Measurements from ENCODE around the gene ABLIM2. TPM values are rescaled to one million over a fixed set of nuclear protein-coding genes. Genes with fewer than 3 reads are reported as not detected.

ABLIM2 gene
- polyA plus RNA-seq, 1 donor from 2014 or later = 14.9 TPM

GRCh38 chr4:7939377-7940108 is 219.1 kb downstream of the ABLIM2 start, which contains the start of gene AFAP1:
Gene AFAP1, minus strand, starts transcription at chr4:7939861. Its CDS starts 67,783 bp downstream, at chr4:7872078.
- peak within 1 kb of the TSS; percentile 79 for H3K27ac ChIP-seq (ENCODE audit: low read length)
- peaks cover 16% of the 10 kb centered on the region for H4K20me1 ChIP-seq (ENCODE audit: insufficient read depth)
- H3K9me3 ChIP-seq (ENCODE audit: low read length) = no peaks in the 10 kb centered on the region
- H3K9me2 ChIP-seq (ENCODE audit: insufficient read depth, low read length) = no peaks in the 10 kb centered on the region
- peak; percentile 88 for TF ChIP-seq POLR2AphosphoS5 (IDR thresholded peaks at IDR 0.05)
- peak; percentile 83 for TF ChIP-seq MXI1 (conservative IDR thresholded peaks at IDR 0.05; ENCODE audit: poor library complexity, severe bottlenecking)
- TF ChIP-seq SMC3 (conservative IDR thresholded peaks at IDR 0.05; ENCODE audit: poor library complexity) = no peak
- TF ChIP-seq, protein P1, sequence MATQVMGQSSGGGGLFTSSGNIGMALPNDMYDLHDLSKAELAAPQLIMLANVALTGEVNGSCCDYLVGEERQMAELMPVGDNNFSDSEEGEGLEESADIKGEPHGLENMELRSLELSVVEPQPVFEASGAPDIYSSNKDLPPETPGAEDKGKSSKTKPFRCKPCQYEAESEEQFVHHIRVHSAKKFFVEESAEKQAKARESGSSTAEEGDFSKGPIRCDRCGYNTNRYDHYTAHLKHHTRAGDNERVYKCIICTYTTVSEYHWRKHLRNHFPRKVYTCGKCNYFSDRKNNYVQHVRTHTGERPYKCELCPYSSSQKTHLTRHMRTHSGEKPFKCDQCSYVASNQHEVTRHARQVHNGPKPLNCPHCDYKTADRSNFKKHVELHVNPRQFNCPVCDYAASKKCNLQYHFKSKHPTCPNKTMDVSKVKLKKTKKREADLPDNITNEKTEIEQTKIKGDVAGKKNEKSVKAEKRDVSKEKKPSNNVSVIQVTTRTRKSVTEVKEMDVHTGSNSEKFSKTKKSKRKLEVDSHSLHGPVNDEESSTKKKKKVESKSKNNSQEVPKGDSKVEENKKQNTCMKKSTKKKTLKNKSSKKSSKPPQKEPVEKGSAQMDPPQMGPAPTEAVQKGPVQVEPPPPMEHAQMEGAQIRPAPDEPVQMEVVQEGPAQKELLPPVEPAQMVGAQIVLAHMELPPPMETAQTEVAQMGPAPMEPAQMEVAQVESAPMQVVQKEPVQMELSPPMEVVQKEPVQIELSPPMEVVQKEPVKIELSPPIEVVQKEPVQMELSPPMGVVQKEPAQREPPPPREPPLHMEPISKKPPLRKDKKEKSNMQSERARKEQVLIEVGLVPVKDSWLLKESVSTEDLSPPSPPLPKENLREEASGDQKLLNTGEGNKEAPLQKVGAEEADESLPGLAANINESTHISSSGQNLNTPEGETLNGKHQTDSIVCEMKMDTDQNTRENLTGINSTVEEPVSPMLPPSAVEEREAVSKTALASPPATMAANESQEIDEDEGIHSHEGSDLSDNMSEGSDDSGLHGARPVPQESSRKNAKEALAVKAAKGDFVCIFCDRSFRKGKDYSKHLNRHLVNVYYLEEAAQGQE (IDR thresholded peaks at IDR 0.05; ENCODE audit: borderline replicate concordance) = peak; percentile 60
- peak; percentile 83 for TF ChIP-seq TAF1 (IDR thresholded peaks at IDR 0.05; ENCODE audit: low read depth)
- TF ChIP-seq CTCF (IDR thresholded peaks at IDR 0.05; ENCODE audit: poor library complexity, severe bottlenecking) = no peak
- TF ChIP-seq RAD21 (conservative IDR thresholded peaks at IDR 0.05) = peak; percentile 59
- peak within 1 kb of the TSS; percentile 91 for H3K9ac ChIP-seq (ENCODE audit: low read length)
- peaks cover 45% of the 10 kb centered on the region for H3K79me2 ChIP-seq (replicated peaks; ENCODE audit: insufficient read depth, low read length)
- H3K4me2 ChIP-seq (ENCODE audit: low read length) = no peak within 1 kb of the TSS
- H3K4me3 ChIP-seq (ENCODE audit: low read length) = peak within 1 kb of the TSS; percentile 99
- H3K36me3 ChIP-seq (ENCODE audit: insufficient read depth, low read length) = no peaks in the 10 kb centered on the region
- peak within 1 kb of the TSS; percentile 77 for H2AFZ ChIP-seq (ENCODE audit: low read depth, low read length)
- no peaks in the 10 kb centered on the region for H3K27me3 ChIP-seq (ENCODE audit: insufficient read depth, low read depth, low read length)
- no peaks in the 10 kb centered on the region for H3F3A ChIP-seq (ENCODE audit: insufficient read depth, low read length, poor library complexity, severe bottlenecking)

- no peak for TF ChIP-seq MXI1 (conservative IDR thresholded peaks at IDR 0.05; ENCODE audit: poor library complexity, severe bottlenecking)
- no peak for TF ChIP-seq SMC3 (conservative IDR thresholded peaks at IDR 0.05; ENCODE audit: poor library complexity)
- peak; percentile 13 for TF ChIP-seq POLR2AphosphoS5 (IDR thresholded peaks at IDR 0.05)
- TF ChIP-seq RAD21 (conservative IDR thresholded peaks at IDR 0.05) = peak; percentile 30
- peak overlapping the region; percentile 91 for H3K9ac ChIP-seq (ENCODE audit: low read length)
- H3K36me3 ChIP-seq (ENCODE audit: insufficient read depth, low read length) = no peaks in the 10 kb centered on the region
- peak overlapping the region; percentile 99 for H3K4me3 ChIP-seq (ENCODE audit: low read length)
- H3K79me2 ChIP-seq (replicated peaks; ENCODE audit: insufficient read depth, low read length) = peaks cover 53% of the 10 kb centered on the region
- no peaks in the 10 kb centered on the region for H3K9me2 ChIP-seq (ENCODE audit: insufficient read depth, low read length)
- H3K27me3 ChIP-seq (ENCODE audit: insufficient read depth, low read depth, low read length) = no peaks in the 10 kb centered on the region
- H3K4me2 ChIP-seq (ENCODE audit: low read length) = peak overlapping the region; percentile 96
- H3F3A ChIP-seq (ENCODE audit: insufficient read depth, low read length, poor library complexity, severe bottlenecking) = no peaks in the 10 kb centered on the region
- H3K27ac ChIP-seq (ENCODE audit: low read length) = peak overlapping the region; percentile 75
- H2AFZ ChIP-seq (ENCODE audit: low read depth, low read length) = no peak overlapping the region
- no peaks in the 10 kb centered on the region for H3K9me3 ChIP-seq (ENCODE audit: low read length)
- H4K20me1 ChIP-seq (ENCODE audit: insufficient read depth) = peaks cover 16% of the 10 kb centered on the region
Measured at GRCh38 chr4:7938609-7939376, 219.8 kb downstream of the ABLIM2 start.

All from neural cell (in vitro differentiated cells).